Smooth muscle cell (in vitro differentiated cells): ENCODE results near the gene KRTAP9-6. TPM values are rescaled to one million over a fixed set of nuclear protein-coding genes. Genes with fewer than 3 reads are reported as not detected.

Source experiments
- DNase-seq: peaks from one replicate; lab custom pipeline; 2025; ENCODE audit not compliant: unreplicated experiment; lab: John Stamatoyannopoulos, UW
- H2AFZ ChIP-seq: fragments of 200-600 bp; sonication (generic); 2 replicates; pipeline ENCODE4 v1.6.0; 2016; ENCODE audit warnings: antibody characterized with exemption, low read depth, mild to moderate bottlenecking
- H3F3A ChIP-seq: fragments of 200-600 bp; sonication (generic); 2 replicates; pipeline ENCODE4 v1.6.0; 2017; ENCODE audit warnings: antibody characterized with exemption, low read depth
- H3K27ac ChIP-seq: fragments of 200-600 bp; sonication (generic); 2 replicates; pipeline ENCODE4 v1.5.1; 2016; ENCODE audit warnings: low read depth, mild to moderate bottlenecking
- H3K27me3 ChIP-seq: fragments of 200-600 bp; sonication (generic); 2 replicates; pipeline ENCODE4 v1.6.1; 2016; ENCODE audit warnings: low read depth, mild to moderate bottlenecking
- H3K36me3 ChIP-seq: fragments of 200-600 bp; sonication (generic); 2 replicates; pipeline ENCODE4 v1.5.1; 2016; ENCODE audit warnings: low read depth
- H3K4me1 ChIP-seq: fragments of 200-600 bp; sonication (generic); 2 replicates; pipeline ENCODE4 v1.5.1; 2016; ENCODE audit warnings: low read depth
- H3K4me2 ChIP-seq: fragments of 200-600 bp; sonication (generic); 2 replicates; pipeline ENCODE4 v1.6.0; 2016; ENCODE audit warnings: mild to moderate bottlenecking
- H3K4me3 ChIP-seq: fragments of 200-600 bp; sonication (generic); 2 replicates; pipeline ENCODE4 v1.5.1; 2016; ENCODE audit warnings: mild to moderate bottlenecking
- H3K79me2 ChIP-seq: fragments of 200-600 bp; sonication (generic); 2 replicates; pipeline ENCODE4 v1.6.0; 2016; ENCODE audit warnings: low read depth, mild to moderate bottlenecking
- H3K9ac ChIP-seq: fragments of 200-600 bp; sonication (generic); 2 replicates; pipeline ENCODE4 v1.6.0; 2016; ENCODE audit warnings: low read depth
- H3K9me3 ChIP-seq: fragments of 200-600 bp; sonication (generic); replicated peaks from 2 replicates; pipeline ENCODE4 v1.5.1; 2016; ENCODE audit warnings: low read depth
- H4K20me1 ChIP-seq: fragments of 200-600 bp; sonication (generic); 2 replicates; pipeline ENCODE4 v1.6.0; 2016; ENCODE audit warnings: low read depth
- WGBS: methylation state at CpG from one replicate; pipeline ENCODE4 v1.1.7; 2016; ENCODE audit warnings: low lambda C conversion rate; 5-methylcytosine and 5-hydroxymethylcytosine counted together
- polyA plus RNA-seq: library from polyadenylated mRNA; unstranded; fragments of >200 nt; fragmentation: Nextera tagmentation; extraction: Ambion mirVana; gene quantifications from 2 replicates; pipeline ENCODE4 v1.2.1, GENCODE V29; 2016
- total RNA-seq: library from RNA; depleted of rRNA; stranded (reverse); fragments of >200 nt; gene quantifications from 2 replicates; pipeline ENCODE4 v1.2.3, GENCODE V29; 2014
- TF ChIP-seq, protein P1 (sequence below): fragments of 200-600 bp; sonication (generic); IDR thresholded peaks from 2 replicates; pipeline ENCODE4 v1.5.1; 2017; ENCODE audit warnings: borderline replicate concordance, mild to moderate bottlenecking, antibody characterized with exemption; ENCODE audit not compliant: insufficient read depth, poor library complexity, severe bottlenecking

Gene KRTAP9-6
- total and polyA plus RNA-seq, 2 experiments from 2014 or later: not detected

DNA sequence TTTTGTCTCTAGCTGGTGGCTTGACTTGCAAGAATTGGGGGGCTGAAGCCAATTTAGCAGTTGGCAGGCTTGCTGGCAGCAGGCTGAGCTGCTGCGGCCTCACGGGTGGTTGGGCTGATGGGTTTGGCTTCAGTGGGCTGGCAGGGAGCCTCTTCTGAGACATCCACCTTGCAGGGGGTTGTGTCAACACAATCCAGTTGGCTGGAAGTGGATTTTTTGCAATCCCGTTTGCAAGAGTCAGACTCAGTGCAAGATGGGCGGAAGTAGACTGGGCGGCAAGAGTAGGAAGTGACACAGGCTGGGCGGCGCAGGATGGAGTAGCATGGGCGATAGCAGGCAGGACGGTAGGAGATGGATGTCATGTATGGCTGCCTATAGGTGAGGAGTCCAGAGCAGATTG lies 42.5 kb downstream of the KRTAP9-6 start:
- DNase-seq: no peak
- 92% methylated on average over 9 of the region's 9 CpGs for WGBS
- Histone ChIP-seq H3K27me3 (peaks cover 4% of the 10 kb centered on the region), H3K4me2 (no peak overlapping the region), H3K9me3 (no peaks in the 10 kb centered on the region), H4K20me1 (no peaks in the 10 kb centered on the region), H3K9ac (no peak overlapping the region), H3K4me1 (no peaks in the 10 kb centered on the region), H3K36me3 (no peaks in the 10 kb centered on the region), H2AFZ (no peak overlapping the region), H3K27ac (no peak overlapping the region), H3K79me2 (no peaks in the 10 kb centered on the region), H3F3A (no peaks in the 10 kb centered on the region), H3K4me3 (no peak overlapping the region)
- TF ChIP-seq, protein P1, sequence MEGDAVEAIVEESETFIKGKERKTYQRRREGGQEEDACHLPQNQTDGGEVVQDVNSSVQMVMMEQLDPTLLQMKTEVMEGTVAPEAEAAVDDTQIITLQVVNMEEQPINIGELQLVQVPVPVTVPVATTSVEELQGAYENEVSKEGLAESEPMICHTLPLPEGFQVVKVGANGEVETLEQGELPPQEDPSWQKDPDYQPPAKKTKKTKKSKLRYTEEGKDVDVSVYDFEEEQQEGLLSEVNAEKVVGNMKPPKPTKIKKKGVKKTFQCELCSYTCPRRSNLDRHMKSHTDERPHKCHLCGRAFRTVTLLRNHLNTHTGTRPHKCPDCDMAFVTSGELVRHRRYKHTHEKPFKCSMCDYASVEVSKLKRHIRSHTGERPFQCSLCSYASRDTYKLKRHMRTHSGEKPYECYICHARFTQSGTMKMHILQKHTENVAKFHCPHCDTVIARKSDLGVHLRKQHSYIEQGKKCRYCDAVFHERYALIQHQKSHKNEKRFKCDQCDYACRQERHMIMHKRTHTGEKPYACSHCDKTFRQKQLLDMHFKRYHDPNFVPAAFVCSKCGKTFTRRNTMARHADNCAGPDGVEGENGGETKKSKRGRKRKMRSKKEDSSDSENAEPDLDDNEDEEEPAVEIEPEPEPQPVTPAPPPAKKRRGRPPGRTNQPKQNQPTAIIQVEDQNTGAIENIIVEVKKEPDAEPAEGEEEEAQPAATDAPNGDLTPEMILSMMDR: no peak

DNA sequence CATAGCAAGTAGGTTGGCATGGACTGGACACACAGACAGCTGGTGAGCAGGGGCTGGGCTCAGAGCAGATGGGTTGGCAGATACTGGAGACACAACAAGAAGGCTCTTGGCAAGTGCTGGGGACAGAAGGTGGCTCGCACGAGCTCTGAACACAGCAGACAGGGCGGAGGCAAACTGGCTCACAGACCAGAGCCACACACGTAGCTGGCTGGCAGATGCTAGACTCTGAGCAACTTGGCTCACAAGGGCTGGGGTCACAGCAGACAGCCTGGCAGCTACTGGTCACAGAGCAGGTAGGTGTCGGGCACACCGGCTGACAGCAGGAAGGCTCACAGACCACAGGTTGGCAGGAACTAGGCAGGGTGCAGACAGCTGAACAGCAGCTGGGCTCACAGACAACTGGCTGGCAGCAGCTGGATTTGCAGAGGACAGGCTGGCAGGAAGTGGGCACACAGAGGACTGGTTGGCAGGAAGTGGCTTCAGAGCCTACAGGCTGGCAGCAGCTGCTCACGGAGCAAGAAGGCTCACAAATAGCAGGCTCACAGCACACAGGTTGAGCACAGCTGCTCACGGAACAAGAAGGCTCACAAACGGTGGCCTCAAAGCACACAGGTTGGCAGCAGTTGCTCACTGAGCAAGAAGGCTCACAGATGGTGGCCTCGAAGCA lies 43.2 kb downstream of the KRTAP9-6 start:
- WGBS: 95% methylated on average over 10 of the region's 10 CpGs
- Histone ChIP-seq H3K27me3 (peaks cover 4% of the 10 kb centered on the region), H3K9ac (no peak overlapping the region)

DNA sequence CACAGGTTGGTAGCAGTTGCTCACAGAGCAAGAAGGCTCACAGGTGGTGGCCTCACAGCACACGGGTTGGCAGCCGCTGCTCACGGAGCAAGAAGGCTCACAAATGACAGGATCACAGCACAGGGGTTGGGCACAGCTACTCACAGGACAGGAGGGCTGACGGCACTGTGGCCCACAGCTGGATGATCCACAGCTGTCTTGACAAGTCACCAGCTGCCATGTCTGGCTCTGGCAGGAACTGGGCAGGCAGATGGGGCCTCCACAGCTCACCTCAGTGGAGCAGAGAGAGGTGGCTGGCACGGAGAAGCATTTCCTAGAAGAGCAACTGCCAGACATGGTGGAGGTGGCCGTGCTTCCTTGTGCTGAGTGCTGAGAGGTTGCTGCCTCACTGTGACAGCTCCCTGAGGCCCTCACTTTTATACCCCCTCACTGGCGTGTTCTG lies 43.8 kb downstream of the KRTAP9-6 start, which contains the start of gene KRTAP16-1:
TSS of gene KRTAP16-1 (minus strand) at position 392 of the 442 bp plus-strand sequence. CDS start at position 336, 56 bp downstream.
- H3K27ac ChIP-seq: no peak within 1 kb of the TSS
- no peaks in the 10 kb centered on the region for H3K79me2 ChIP-seq
- no peak for DNase-seq
- no peaks in the 10 kb centered on the region for H3K4me1 ChIP-seq
- H3K4me2 ChIP-seq: no peak within 1 kb of the TSS
- TF ChIP-seq, protein P1: no peak
- H3F3A ChIP-seq: no peaks in the 10 kb centered on the region
- H3K4me3 ChIP-seq: no peak within 1 kb of the TSS
- H3K9ac ChIP-seq: no peak within 1 kb of the TSS
- no peaks in the 10 kb centered on the region for H4K20me1 ChIP-seq
- no peaks in the 10 kb centered on the region for H3K36me3 ChIP-seq
- no peak within 1 kb of the TSS for H2AFZ ChIP-seq
- no peaks in the 10 kb centered on the region for H3K9me3 ChIP-seq
- H3K27me3 ChIP-seq: peaks cover 4% of the 10 kb centered on the region
- whole genome bisulfite sequencing: 92% methylated on average over 7 of the region's 7 CpGs

More for the DNA sequence above, 43.2 kb downstream of the KRTAP9-6 start:
- no peaks in the 10 kb centered on the region for H3K4me1 ChIP-seq
- TF ChIP-seq, protein P1: no peak
- H3K27ac ChIP-seq: no peak overlapping the region
- H2AFZ ChIP-seq: no peak overlapping the region
- no peak overlapping the region for H3K4me3 ChIP-seq
- H3K9me3 ChIP-seq: no peaks in the 10 kb centered on the region
- no peaks in the 10 kb centered on the region for H3K36me3 ChIP-seq
- no peaks in the 10 kb centered on the region for H3F3A ChIP-seq
- H4K20me1 ChIP-seq: no peaks in the 10 kb centered on the region
- DNase-seq: no peak
- H3K4me2 ChIP-seq: no peak overlapping the region
- no peaks in the 10 kb centered on the region for H3K79me2 ChIP-seq

DNA sequence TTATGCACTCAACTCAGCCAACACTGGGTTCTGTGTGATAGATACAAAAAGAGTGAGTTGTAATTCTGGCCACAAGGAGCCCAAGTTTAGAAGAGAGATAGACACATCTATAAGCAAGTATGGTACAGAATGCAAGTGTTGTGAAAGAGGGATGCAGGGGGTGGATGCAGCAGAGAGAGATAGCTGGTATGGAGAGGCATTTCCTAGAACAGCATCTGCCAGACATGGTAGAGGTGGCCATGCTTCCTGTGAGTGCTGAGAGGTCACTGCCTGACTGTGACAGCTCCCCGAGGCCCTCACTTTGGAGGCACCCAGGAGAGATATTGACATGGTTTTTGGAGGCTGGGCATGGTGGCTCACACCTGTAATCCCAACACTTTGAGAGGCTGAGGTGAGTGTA lies 45.9 kb downstream of the KRTAP9-6 start:
- Histone ChIP-seq H3K79me2 (no peaks in the 10 kb centered on the region), H3K27me3 (peaks cover 11% of the 10 kb centered on the region), H3F3A (no peaks in the 10 kb centered on the region), H3K4me1 (no peaks in the 10 kb centered on the region), H2AFZ (no peak overlapping the region), H3K27ac (no peak overlapping the region), H3K4me3 (no peak overlapping the region), H4K20me1 (no peaks in the 10 kb centered on the region), H3K4me2 (no peak overlapping the region), H3K36me3 (no peaks in the 10 kb centered on the region), H3K9ac (no peak overlapping the region), H3K9me3 (no peaks in the 10 kb centered on the region)
- TF ChIP-seq, protein P1: no peak
- 81% methylated on average over 1 of the region's 1 CpG for WGBS
- no peak for DNase-seq
